ENCODE measurements around the gene NR2C2. TPM values are rescaled to one million over a fixed set of nuclear protein-coding genes. Genes with fewer than 3 reads are reported as not detected.

NR2C2 gene
- total RNA-seq, 2 donors from 2014 or later, result 22.3 to 29.2 TPM

- no peak for DNase-seq (ENCODE audit: low spot score)
- H3K27ac ChIP-seq, result no peak overlapping the region
- H3K27me3 ChIP-seq, result no peaks in the 10 kb centered on the region
- H3K36me3 ChIP-seq, result peaks cover 78% of the 10 kb centered on the region
- no peaks in the 10 kb centered on the region for H3K9me3 ChIP-seq
- peaks cover 0 to 13% of the 10 kb centered on the region in 2 donors for H3K4me1 ChIP-seq
- H3K4me3 ChIP-seq, result no peak overlapping the region
- no peak for TF ChIP-seq CTCF (IDR thresholded peaks at IDR 0.05)
These were observed 94.6 kb downstream of the NR2C2 start for GRCh38 chr3:15041950-15042349.

- no peak for DNase-seq (ENCODE audit: low spot score)
- no peak for TF ChIP-seq CTCF (IDR thresholded peaks at IDR 0.05)
- peaks cover 79% of the 10 kb centered on the region for H3K36me3 ChIP-seq
These were observed 95.6 kb downstream of the NR2C2 start for GRCh38 chr3:15042936-15043335.

GRCh38 chr3:15043408-15044171 is 96.2 kb downstream of the NR2C2 start:
- peaks cover 79% of the 10 kb centered on the region for H3K36me3 ChIP-seq
- H3K27ac ChIP-seq, result no peak overlapping the region
- H3K9me3 ChIP-seq, result no peaks in the 10 kb centered on the region
- H3K27me3 ChIP-seq, result no peaks in the 10 kb centered on the region
- no peak for DNase-seq (ENCODE audit: low spot score)
- H3K4me3 ChIP-seq, result no peak overlapping the region
- no peak for TF ChIP-seq CTCF (IDR thresholded peaks at IDR 0.05)
- peaks cover 0 to 13% of the 10 kb centered on the region in 2 donors for H3K4me1 ChIP-seq

More at GRCh38 chr3:15042936-15043335, 95.6 kb downstream of the NR2C2 start:
- Histone ChIP-seq H3K9me3 (no peaks in the 10 kb centered on the region), H3K27me3 (no peaks in the 10 kb centered on the region), H3K4me3 (no peak overlapping the region), H3K27ac (no peak overlapping the region), H3K4me1 (peaks cover 0 to 13% of the 10 kb centered on the region in 2 donors)

GRCh38 chr3:15044326-15044725 is 96.9 kb downstream of the NR2C2 start:
- DNase-seq (ENCODE audit: low spot score), result no peak
- H3K9me3 ChIP-seq, result no peaks in the 10 kb centered on the region
- peaks cover 79% of the 10 kb centered on the region for H3K36me3 ChIP-seq
- peaks cover 0 to 13% of the 10 kb centered on the region in 2 donors for H3K4me1 ChIP-seq
- no peak overlapping the region for H3K27ac ChIP-seq
- H3K4me3 ChIP-seq, result no peak overlapping the region
- no peak for TF ChIP-seq CTCF (IDR thresholded peaks at IDR 0.05)
- no peaks in the 10 kb centered on the region for H3K27me3 ChIP-seq

- no peak for TF ChIP-seq CTCF (IDR thresholded peaks at IDR 0.05)
- no peak overlapping the region for H3K4me3 ChIP-seq
- H3K27me3 ChIP-seq, result no peaks in the 10 kb centered on the region
- H3K9me3 ChIP-seq, result no peaks in the 10 kb centered on the region
- DNase-seq (ENCODE audit: low spot score), result no peak
- H3K36me3 ChIP-seq, result peaks cover 87% of the 10 kb centered on the region
- H3K4me1 ChIP-seq, result peaks cover 0 to 7% of the 10 kb centered on the region in 2 donors
- no peak overlapping the region for H3K27ac ChIP-seq
These were observed 98.3 kb downstream of the NR2C2 start for GRCh38 chr3:15045667-15046066.

GRCh38 chr3:15049584-15049983 is 102.2 kb downstream of the NR2C2 start:
- Histone ChIP-seq H3K4me1 (no peaks in the 10 kb centered on the region), H3K27me3 (no peaks in the 10 kb centered on the region), H3K4me3 (no peak overlapping the region), H3K9me3 (no peaks in the 10 kb centered on the region), H3K27ac (no peak overlapping the region), H3K36me3 (peaks cover 84% of the 10 kb centered on the region)
- no peak for DNase-seq (ENCODE audit: low spot score)
- no peak for TF ChIP-seq CTCF (IDR thresholded peaks at IDR 0.05)
